K562 (cell line): ENCODE data around the gene CD74. TPM values are rescaled to one million over a fixed set of nuclear protein-coding genes. Genes with fewer than 3 reads are reported as not detected.

Source experiments
- ATF2 ChIP-seq: sonication (generic); formaldehyde crosslinking; IDR thresholded peaks from 2 replicates; pipeline ENCODE4 v1.8.1; 2022; ENCODE audit warnings: missing genetic modification reagents
- CREM ChIP-seq: IDR thresholded peaks from 2 replicates; pipeline ENCODE4 v1.6.1; 2014; ENCODE audit warnings: antibody characterized with exemption, low read depth
- EGR1 ChIP-seq: fragments of 450-650 bp; conservative IDR thresholded peaks from 2 replicates; pipeline ENCODE4 v1.6.1; 2017; ENCODE audit warnings: mild to moderate bottlenecking
- ELF1 ChIP-seq: fragments of 200-800 bp; sonication (Bioruptor generic); IDR thresholded peaks from 2 replicates; pipeline ENCODE4 v1.6.1; 2016; ENCODE audit warnings: missing genetic modification characterization, missing compliant biosample characterization
- GTF2F1 ChIP-seq: IDR thresholded peaks from 2 replicates; pipeline ENCODE4 v1.6.1; 2011; ENCODE audit warnings: low read depth, low read length, improper control_type of control experiment
- HLTF ChIP-seq: fragments of 450-650 bp; IDR thresholded peaks from 2 replicates; pipeline ENCODE4 v1.6.1; 2016
- JUN ChIP-seq, 2 experiments: sonication (generic) in 1 of 2; formaldehyde crosslinking in 1 of 2; IDR thresholded peaks; 2 replicates each; pipeline versions ENCODE4 v1.6.1 to v1.8.0; 2012 to 2022; ENCODE audit warnings: borderline replicate concordance in 2 of 2, mild to moderate bottlenecking in 2 of 2, improper control_type of control experiment in 1 of 2, low read depth in 1 of 2, low read length in 1 of 2, missing genetic modification reagents in 1 of 2
- MAX ChIP-seq: sonication (generic); formaldehyde crosslinking; IDR thresholded peaks from 2 replicates; pipeline ENCODE4 v1.9.0; 2022; ENCODE audit warnings: mild to moderate bottlenecking, missing genetic modification reagents
- NFRKB ChIP-seq: fragments of 450-650 bp; IDR thresholded peaks from 2 replicates; pipeline ENCODE4 v1.6.1; 2016; ENCODE audit warnings: low read depth
- NR2F6 ChIP-seq: fragments of 450-650 bp; formaldehyde crosslinking; IDR thresholded peaks from 2 replicates; pipeline ENCODE4 v1.4.0; 2020; ENCODE audit warnings: mild to moderate bottlenecking
- NRF1 ChIP-seq, 2 experiments: fragments of 450-650 bp; IDR thresholded peaks in 1 of 2; conservative IDR thresholded peaks in 1 of 2; 2 replicates each; pipeline ENCODE4 v1.6.1; 2014; ENCODE audit warnings: mild to moderate bottlenecking in 2 of 2
- SUPT5H ChIP-seq: fragments of 450-650 bp; IDR thresholded peaks from 2 replicates; pipeline ENCODE4 v1.6.1; 2016
- TAF1 ChIP-seq: IDR thresholded peaks from 2 replicates; pipeline ENCODE4 v1.6.1; 2011; ENCODE audit warnings: mild to moderate bottlenecking, low read length, moderate library complexity; ENCODE audit not compliant: insufficient read depth, control insufficient read depth, severe bottlenecking; ENCODE audit errors: extremely low read depth
- USF1 ChIP-seq: sonication (generic); formaldehyde crosslinking; IDR thresholded peaks from 2 replicates; pipeline ENCODE4 v1.9.0; 2022; ENCODE audit warnings: mild to moderate bottlenecking, missing genetic modification reagents
- ZEB2 ChIP-seq: fragments of 450-650 bp; IDR thresholded peaks from 2 replicates; pipeline ENCODE4 v1.6.1; 2016
- ZNF398 ChIP-seq: fragments of 250-450 bp; sonication (Bioruptor Pico); IDR thresholded peaks from 2 replicates; pipeline ENCODE4 v1.8.0; 2021; ENCODE audit warnings: moderate library complexity, mild to moderate bottlenecking, inconsistent platforms
- ZNF431 ChIP-seq: sonication (generic); formaldehyde crosslinking; IDR thresholded peaks from 2 replicates; pipeline ENCODE4 v1.8.0; 2022; ENCODE audit warnings: mild to moderate bottlenecking, missing genetic modification reagents
- polyA plus RNA-seq, 8 experiments: library from polyadenylated mRNA; depleted of rRNA in 4 of 8; stranded (reverse) in 5 of 8; unstranded in 3 of 8; fragments of >200 nt; fragmentation: Nextera tagmentation in 2 of 8; fragmentation: Illumina TruSeq in 1 of 8; extraction: Ambion mirVana in 2 of 8; extraction: Trizol in 1 of 8; gene quantifications; 2 replicates each; pipeline versions ENCODE4 v1.2.1 to v1.2.3, GENCODE V29; 2011 to 2014; ENCODE audit warnings: inconsistent platforms in 1 of 8, missing spikeins in 1 of 8
- total RNA-seq, 7 experiments: library from RNA; depleted of rRNA in 6 of 7; stranded (reverse); fragments of >200 nt in 6 of 7; fragmentation: Illumina TruSeq in 2 of 7; extraction: Trizol in 2 of 7; gene quantifications; 2 replicates each; pipeline versions ENCODE4 v1.2.1 to v1.2.3, GENCODE V29; 2011 to 2021; ENCODE audit warnings: low replicate concordance in 1 of 7

The CD74 gene
- total and polyA plus RNA-seq, 9 of the 15 experiments (the other 6 are each of a cell fraction or from before 2014, with no cell fraction given) = 0.07 to 4.8 (median 0.32) TPM

- TF ChIP-seq ATF2 (CRISPR knock-in tag) (no peak), EGR1 (peak; percentile 30; the same call in 1 of the 2 replicates), NRF1 (conservative IDR thresholded peaks at IDR 0.05 in 1 of 2, IDR thresholded peaks at IDR 0.05 in 1 of 2) (peak; percentile 89 to 90), CREM (peak; percentile 82), HLTF (no peak), USF1 (CRISPR knock-in tag) (0 out of 2 replicates have a peak, but pooled peaks have one; percentile 42), ZNF431 (CRISPR knock-in tag) (0 out of 2 replicates have a peak, but pooled peaks have one; percentile 32), JUN (IDR thresholded peaks at IDR 0.05; ENCODE audit: borderline replicate concordance, low read depth, low read length) (no peak), JUN (CRISPR knock-in tag; IDR thresholded peaks at IDR 0.05; ENCODE audit: borderline replicate concordance) (peak; percentile 60; the same call in 1 of the 2 replicates), ZNF398 (CRISPR knock-in tag) (no peak), MAX (CRISPR knock-in tag) (peak; percentile 61; the same call in 1 of the 2 replicates), SUPT5H (peak; percentile 82), ZEB2 (no peak), ELF1 (peak; percentile 92), TAF1 (peak; percentile 62), NR2F6 (CRISPR knock-in tag) (no peak), GTF2F1 (no peak), NFRKB (no peak; the same call in 1 of the 2 replicates)
These were observed 55.1 kb downstream of the CD74 start, which contains the start of gene TCOF1 (continued) for GRCh38 chr5:150357326-150358260.
